Neural progenitor cell (in vitro differentiated cells): ENCODE data around the gene ARFGAP3. TPM values are rescaled to one million over a fixed set of nuclear protein-coding genes. Genes with fewer than 3 reads are reported as not detected.

ENCODE experiments used
- DNase-seq: peaks from one replicate; pipeline ENCODE4 v3.0.0-alpha.2; 2016; ENCODE audit warnings: low spot score
- H2AFZ ChIP-seq: fragments of 200-600 bp; sonication (generic); replicated peaks from 2 replicates; pipeline ENCODE4 v1.6.1; 2016; ENCODE audit warnings: antibody characterized with exemption
- H3F3A ChIP-seq: fragments of 200-600 bp; sonication (generic); 2 replicates; pipeline ENCODE4 v1.6.1; 2016; ENCODE audit warnings: antibody characterized with exemption, low read depth
- H3K27ac ChIP-seq: fragments of 200-600 bp; sonication (generic); 2 replicates; pipeline ENCODE4 v1.5.1; 2016; ENCODE audit warnings: mild to moderate bottlenecking
- H3K27me3 ChIP-seq: fragments of 200-600 bp; sonication (generic); 2 replicates; pipeline ENCODE4 v1.6.1; 2016; ENCODE audit warnings: mild to moderate bottlenecking, moderate library complexity
- H3K36me3 ChIP-seq: fragments of 200-600 bp; sonication (generic); 2 replicates; pipeline ENCODE4 v1.5.1; 2016
- H3K4me1 ChIP-seq: fragments of 200-600 bp; sonication (generic); 2 replicates; pipeline ENCODE4 v1.6.1; 2016; ENCODE audit warnings: mixed run types
- H3K4me2 ChIP-seq: fragments of 200-600 bp; sonication (generic); 2 replicates; pipeline ENCODE4 v1.6.1; 2016
- H3K4me3 ChIP-seq: fragments of 200-600 bp; sonication (generic); 2 replicates; pipeline ENCODE4 v1.5.1; 2016
- H3K79me2 ChIP-seq: fragments of 200-600 bp; sonication (generic); 2 replicates; pipeline ENCODE4 v1.6.1; 2016; ENCODE audit warnings: low read depth
- H3K9ac ChIP-seq: fragments of 200-600 bp; sonication (generic); 2 replicates; pipeline ENCODE4 v1.6.1; 2016
- H3K9me3 ChIP-seq: fragments of 200-600 bp; sonication (generic); 2 replicates; pipeline ENCODE4 v1.5.1; 2016; ENCODE audit warnings: low read depth
- H4K20me1 ChIP-seq: fragments of 200-600 bp; sonication (generic); 2 replicates; pipeline ENCODE4 v1.6.1; 2016; ENCODE audit warnings: low read depth
- H3K27ac Mint-ChIP-seq: 3 replicates; pipeline ENCODE4 v1.8.0; 2021; ENCODE audit warnings: mixed read lengths
- H3K27me3 Mint-ChIP-seq: 2 replicates; pipeline ENCODE4 v1.8.0; 2022; ENCODE audit warnings: low read depth, mild to moderate bottlenecking, inconsistent platforms, moderate library complexity, mixed read lengths; ENCODE audit not compliant: insufficient read depth
- H3K36me3 Mint-ChIP-seq: 3 replicates; pipeline ENCODE4 v1.8.0; 2021; ENCODE audit warnings: mixed read lengths
- H3K4me1 Mint-ChIP-seq: 3 replicates; pipeline ENCODE4 v1.8.0; 2021; ENCODE audit warnings: mixed read lengths
- H3K4me3 Mint-ChIP-seq: 3 replicates; pipeline ENCODE4 v1.8.0; 2021; ENCODE audit warnings: mild to moderate bottlenecking, moderate library complexity, mixed read lengths
- H3K9me3 Mint-ChIP-seq: 3 replicates; pipeline ENCODE4 v1.8.0; 2020; ENCODE audit warnings: mixed read lengths
- CTCF ChIP-seq: fragments of 200-600 bp; sonication (generic); IDR thresholded peaks from 2 replicates; pipeline ENCODE4 v1.5.1; 2017; ENCODE audit warnings: antibody characterized with exemption, mild to moderate bottlenecking
- EZH2 ChIP-seq: fragments of 200-600 bp; sonication (generic); IDR thresholded peaks from 2 replicates; pipeline ENCODE4 v1.6.1; 2017; ENCODE audit warnings: antibody characterized with exemption, mild to moderate bottlenecking, moderate library complexity
- EZH2phosphoT487 ChIP-seq: fragments of 200-600 bp; sonication (generic); IDR thresholded peaks from 2 replicates; pipeline ENCODE4 v1.6.1; 2017; ENCODE audit warnings: antibody characterized with exemption
- total RNA-seq: library from RNA; depleted of rRNA; stranded (reverse); fragments of >200 nt; gene quantifications from 2 replicates; pipeline ENCODE4 v1.2.3, GENCODE V29; 2015; ENCODE audit warnings: low replicate concordance

The ARFGAP3 gene
- total RNA-seq, 1 donor from 2014 or later: 53.9 TPM

- DNase-seq: no peak
- peaks cover 3% of the 10 kb centered on the region for H3K27me3 Mint-ChIP-seq
- Histone ChIP-seq H3K4me2 (no peak overlapping the region), H3K9ac (no peak overlapping the region), H3K27me3 (no peaks in the 10 kb centered on the region), H3F3A (no peaks in the 10 kb centered on the region), H2AFZ (no peak overlapping the region), H3K79me2 (no peaks in the 10 kb centered on the region), H3K36me3 (no peaks in the 10 kb centered on the region), H3K4me3 (no peak overlapping the region), H3K4me1 (no peaks in the 10 kb centered on the region), H4K20me1 (no peaks in the 10 kb centered on the region), H3K27ac (no peak overlapping the region), H3K9me3 (no peaks in the 10 kb centered on the region)
- H3K27ac Mint-ChIP-seq: no peak overlapping the region
- peaks cover 11% of the 10 kb centered on the region for H3K4me1 Mint-ChIP-seq
- H3K9me3 Mint-ChIP-seq: no peaks in the 10 kb centered on the region
- no peaks in the 10 kb centered on the region for H3K36me3 Mint-ChIP-seq
- TF ChIP-seq EZH2: no peak
- no peak for TF ChIP-seq CTCF
- no peak for TF ChIP-seq EZH2phosphoT487
- H3K4me3 Mint-ChIP-seq: no peak overlapping the region
These were observed 92.1 kb downstream of the ARFGAP3 start for GRCh38 chr22:42764895-42765363.

GRCh38 chr22:42763965-42764480, 93.0 kb downstream of the ARFGAP3 start:
- Mint-ChIP-seq H3K4me3 (no peak overlapping the region), H3K36me3 (no peaks in the 10 kb centered on the region), H3K4me1 (peaks cover 8% of the 10 kb centered on the region), H3K27ac (no peak overlapping the region), H3K9me3 (no peaks in the 10 kb centered on the region), H3K27me3 (peaks cover 6% of the 10 kb centered on the region)
- Histone ChIP-seq H3K9ac (no peak overlapping the region), H3F3A (no peaks in the 10 kb centered on the region), H3K79me2 (no peaks in the 10 kb centered on the region), H2AFZ (no peak overlapping the region), H3K27me3 (no peaks in the 10 kb centered on the region), H3K4me2 (no peak overlapping the region), H4K20me1 (no peaks in the 10 kb centered on the region), H3K4me1 (no peaks in the 10 kb centered on the region), H3K9me3 (no peaks in the 10 kb centered on the region), H3K4me3 (no peak overlapping the region), H3K36me3 (no peaks in the 10 kb centered on the region), H3K27ac (no peak overlapping the region)
- no peak for DNase-seq
- TF ChIP-seq EZH2 (no peak), EZH2phosphoT487 (no peak), CTCF (no peak)

DNA sequence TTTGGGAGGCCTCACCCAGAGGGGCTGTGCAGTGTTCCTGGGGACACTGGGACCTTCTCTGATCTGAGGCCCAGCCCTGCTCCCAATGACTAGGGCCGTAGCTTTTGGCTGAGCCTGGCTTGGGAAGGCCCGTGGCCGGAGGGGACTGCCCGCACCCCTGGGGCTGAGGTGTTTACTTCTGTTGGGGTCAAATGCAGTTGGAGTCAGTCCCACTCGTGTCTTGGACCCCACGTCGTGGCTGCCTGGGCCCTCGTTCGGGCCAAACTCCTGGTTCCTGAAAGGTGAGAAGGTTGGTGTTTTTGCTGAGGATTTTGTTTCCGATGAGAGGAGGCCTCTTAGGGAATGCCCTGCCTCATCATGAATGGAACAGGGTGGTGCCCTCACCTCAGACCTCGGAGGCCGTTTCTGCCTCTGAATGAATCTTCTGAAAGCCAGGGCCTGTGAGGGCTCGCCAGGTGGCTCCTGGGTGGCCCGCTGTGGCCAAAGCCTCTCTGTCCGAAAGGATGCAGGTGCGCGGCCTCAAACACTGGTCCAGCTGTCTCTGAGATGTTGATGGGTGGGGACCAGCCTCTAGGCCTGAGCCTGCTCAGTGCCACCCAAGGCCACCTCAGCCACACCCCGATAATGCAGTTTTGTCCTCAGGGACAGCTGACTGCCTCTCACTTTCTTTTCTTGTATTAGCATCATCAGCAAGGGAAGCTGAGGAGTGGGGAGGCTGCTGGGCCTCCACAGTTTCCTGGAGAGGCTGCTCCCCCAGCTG, 96.1 kb downstream of the ARFGAP3 start:
- Mint-ChIP-seq H3K27me3 (peaks cover 8% of the 10 kb centered on the region), H3K36me3 (no peaks in the 10 kb centered on the region), H3K4me1 (peaks cover 12% of the 10 kb centered on the region), H3K27ac (no peak overlapping the region), H3K4me3 (no peak overlapping the region), H3K9me3 (no peaks in the 10 kb centered on the region)
- H3K4me3 ChIP-seq: no peak overlapping the region
- no peaks in the 10 kb centered on the region for H4K20me1 ChIP-seq
- no peaks in the 10 kb centered on the region for H3K36me3 ChIP-seq
- peak; percentile 3 for DNase-seq
- H2AFZ ChIP-seq: no peak overlapping the region
- TF ChIP-seq CTCF (no peak), EZH2 (no peak), EZH2phosphoT487 (no peak)
- H3K9me3 ChIP-seq: no peaks in the 10 kb centered on the region
- H3K4me1 ChIP-seq: no peaks in the 10 kb centered on the region
- H3K9ac ChIP-seq: no peak overlapping the region
- no peak overlapping the region for H3K4me2 ChIP-seq
- no peak overlapping the region for H3K27ac ChIP-seq
- no peaks in the 10 kb centered on the region for H3K27me3 ChIP-seq
- H3F3A ChIP-seq: peaks cover 9% of the 10 kb centered on the region
- no peaks in the 10 kb centered on the region for H3K79me2 ChIP-seq
